Glutamatergic neuron (in vitro differentiated cells): ENCODE results near the gene DRG1. TPM values are rescaled to one million over a fixed set of nuclear protein-coding genes. Genes with fewer than 3 reads are reported as not detected.
A peak's percentile ranks its signal among the peaks of the same experiment; 100 is the strongest.
"Not testable (repeated sequence)": the region's sequence is repeated elsewhere in the genome, so short reads cannot be mapped to it uniquely, and the experiment has no call there.

Source experiments
- DNase-seq: peaks from one replicate; pipeline ENCODE4 v3.0.0; 2022
- H3K27ac Mint-ChIP-seq: one replicate; pipeline ENCODE4 v1.8.0; 2020; ENCODE audit warnings: mild to moderate bottlenecking, mixed read lengths, inconsistent platforms; ENCODE audit not compliant: unreplicated experiment
- H3K27me3 Mint-ChIP-seq: one replicate; pipeline ENCODE4 v1.8.0; 2020; ENCODE audit warnings: mild to moderate bottlenecking, moderate library complexity, mixed read lengths, inconsistent platforms; ENCODE audit not compliant: unreplicated experiment
- H3K36me3 Mint-ChIP-seq: one replicate; pipeline ENCODE4 v1.8.0; 2020; ENCODE audit warnings: mild to moderate bottlenecking, mixed read lengths, inconsistent platforms; ENCODE audit not compliant: unreplicated experiment
- H3K4me1 Mint-ChIP-seq: one replicate; pipeline ENCODE4 v1.8.0; 2020; ENCODE audit warnings: mild to moderate bottlenecking, low read depth, mixed read lengths, inconsistent platforms; ENCODE audit not compliant: unreplicated experiment
- H3K4me3 Mint-ChIP-seq: one replicate; pipeline ENCODE4 v1.8.0; 2020; ENCODE audit warnings: mild to moderate bottlenecking, mixed read lengths, inconsistent platforms; ENCODE audit not compliant: unreplicated experiment
- H3K9me3 Mint-ChIP-seq: one replicate; pipeline ENCODE4 v1.8.0; 2020; ENCODE audit warnings: mild to moderate bottlenecking, moderate library complexity, mixed read lengths, inconsistent platforms; ENCODE audit not compliant: unreplicated experiment
- CTCF ChIP-seq: fragments of 200-600 bp; sonication (generic); IDR thresholded peaks from one replicate; pipeline ENCODE4 v1.5.0; 2021; ENCODE audit not compliant: partially characterized antibody, unreplicated experiment
- total RNA-seq: library from RNA; stranded (reverse); fragmentation: NEBNext Ultra II Directional; extraction: Animal tissue kit (Norgen Biotek cat#: 25700); gene quantifications from one replicate; pipeline ENCODE4 v1.2.1, GENCODE V29; 2021; ENCODE audit not compliant: unreplicated experiment

Gene DRG1
- total RNA-seq, 1 donor from 2014 or later = 64.1 TPM

DNA sequence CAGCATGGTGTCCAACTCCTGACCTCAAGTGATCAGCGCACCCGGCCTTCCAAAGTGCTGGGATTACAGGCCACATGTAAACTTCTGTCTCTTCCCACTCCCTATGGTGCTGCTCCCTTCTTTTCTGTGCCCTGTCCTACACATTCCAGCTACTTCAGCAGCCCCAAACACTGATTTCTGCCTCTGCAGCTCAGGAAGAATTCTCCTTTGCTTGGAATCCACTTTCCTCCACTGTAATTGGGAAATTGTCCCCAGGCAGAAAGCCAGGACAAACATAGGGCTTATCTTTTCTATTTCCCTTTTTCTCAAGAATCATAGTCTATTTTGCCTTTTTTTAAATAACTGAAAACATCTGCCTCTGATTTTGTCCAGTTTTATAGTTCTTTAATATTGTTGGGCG lies 21.3 kb upstream of the DRG1 start:
- Mint-ChIP-seq H3K36me3 (no peaks in the 10 kb centered on the region), H3K27ac (no peak overlapping the region), H3K4me1 (no peaks in the 10 kb centered on the region), H3K4me3 (no peak overlapping the region), H3K9me3 (no peaks in the 10 kb centered on the region), H3K27me3 (no peaks in the 10 kb centered on the region)
- TF ChIP-seq CTCF = no peak
- no peak for DNase-seq

GRCh38 chr22:31378651-31379050 lies 20.8 kb upstream of the DRG1 start:
- not testable (repeated sequence) for H3K36me3 Mint-ChIP-seq, H3K4me1 Mint-ChIP-seq, H3K27ac Mint-ChIP-seq, H3K4me3 Mint-ChIP-seq, H3K27me3 Mint-ChIP-seq, DNase-seq, H3K9me3 Mint-ChIP-seq

DNA sequence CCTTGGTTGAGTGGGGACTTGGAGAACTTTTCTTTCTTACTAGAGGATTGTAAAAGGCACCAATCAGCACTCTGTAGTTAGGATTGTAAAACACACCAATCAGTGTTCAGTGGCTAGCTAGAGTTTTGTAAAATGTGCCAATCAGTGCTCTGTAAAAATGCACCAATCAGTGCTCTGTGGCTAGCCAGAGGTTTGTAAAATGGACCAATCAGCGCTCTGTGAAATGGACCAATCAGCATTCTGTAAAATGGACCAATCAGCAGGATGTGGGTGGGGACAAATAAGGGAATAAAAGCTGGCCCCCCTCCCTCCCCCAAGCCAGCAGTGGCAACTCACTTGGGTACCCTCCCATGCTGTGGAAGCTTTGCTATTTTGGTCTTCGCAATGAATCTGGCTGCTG lies 5.5 kb upstream of the DRG1 start:
- no peak for DNase-seq
- no peak overlapping the region for H3K4me3 Mint-ChIP-seq
- no peak for TF ChIP-seq CTCF
- peaks cover 3% of the 10 kb centered on the region for H3K9me3 Mint-ChIP-seq
- H3K27ac Mint-ChIP-seq = no peak overlapping the region
- no peaks in the 10 kb centered on the region for H3K36me3 Mint-ChIP-seq
- peaks cover 6% of the 10 kb centered on the region for H3K4me1 Mint-ChIP-seq
- no peaks in the 10 kb centered on the region for H3K27me3 Mint-ChIP-seq

DNA sequence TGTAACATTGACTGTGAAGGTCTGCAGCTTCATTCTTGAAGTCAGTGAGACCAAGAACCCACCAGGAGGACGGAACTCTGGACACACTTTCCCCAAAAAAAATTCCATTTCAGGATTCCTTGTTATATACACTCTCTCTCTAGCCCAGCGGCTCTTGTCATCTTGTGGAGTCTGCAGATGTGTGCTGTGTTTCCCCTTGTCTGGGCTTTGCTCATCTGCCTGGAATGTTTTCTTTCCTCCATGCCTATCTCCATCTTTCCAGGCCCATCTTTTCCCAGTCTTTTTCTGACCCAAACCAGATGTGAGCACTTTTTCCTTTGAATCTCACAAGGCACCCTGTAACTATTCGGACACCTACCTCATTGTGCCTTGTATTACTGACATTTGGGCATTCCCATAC lies 5.1 kb upstream of the DRG1 start:
- TF ChIP-seq CTCF = no peak
- Mint-ChIP-seq H3K36me3 (no peaks in the 10 kb centered on the region), H3K27me3 (no peaks in the 10 kb centered on the region), H3K4me1 (peaks cover 9% of the 10 kb centered on the region), H3K9me3 (peaks cover 3% of the 10 kb centered on the region), H3K27ac (no peak overlapping the region), H3K4me3 (no peak overlapping the region)
- no peak for DNase-seq

- H3K9me3 Mint-ChIP-seq = peaks cover 4% of the 10 kb centered on the region
- H3K27ac Mint-ChIP-seq = peak overlapping the region; percentile 59
- H3K4me1 Mint-ChIP-seq = peaks cover 14% of the 10 kb centered on the region
- TF ChIP-seq CTCF = no peak
- DNase-seq = no peak
- no peaks in the 10 kb centered on the region for H3K27me3 Mint-ChIP-seq
- H3K4me3 Mint-ChIP-seq = peak overlapping the region; percentile 1
- no peaks in the 10 kb centered on the region for H3K36me3 Mint-ChIP-seq
These were observed 1.2 kb upstream of the DRG1 start for GRCh38 chr22:31398231-31398630.

DNA sequence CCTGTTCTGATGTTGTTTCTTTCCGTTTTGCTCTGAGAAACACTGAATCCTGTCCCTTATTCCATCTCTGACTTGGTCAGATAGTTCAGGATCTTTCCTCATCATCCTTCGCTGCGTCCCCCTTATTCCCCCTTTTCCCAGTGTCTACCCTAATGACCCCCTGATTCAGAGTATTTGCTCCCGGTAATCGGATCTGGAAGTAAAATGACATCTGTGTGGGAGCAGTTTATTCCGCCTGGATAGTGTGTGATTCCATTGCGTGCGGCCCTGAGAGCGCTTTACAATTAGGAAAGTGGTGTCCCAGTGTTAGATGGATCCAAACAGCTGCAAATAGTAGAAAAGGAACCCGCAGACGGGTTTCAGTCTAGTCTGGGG lies 606 bp downstream of the DRG1 start:
- Mint-ChIP-seq H3K9me3 (peaks cover 2% of the 10 kb centered on the region), H3K27ac (peak overlapping the region; percentile 96), H3K4me3 (peak overlapping the region; percentile 94), H3K27me3 (peaks cover 2% of the 10 kb centered on the region), H3K36me3 (no peaks in the 10 kb centered on the region), H3K4me1 (peaks cover 14% of the 10 kb centered on the region)
- DNase-seq = no peak
- TF ChIP-seq CTCF = no peak

DNA sequence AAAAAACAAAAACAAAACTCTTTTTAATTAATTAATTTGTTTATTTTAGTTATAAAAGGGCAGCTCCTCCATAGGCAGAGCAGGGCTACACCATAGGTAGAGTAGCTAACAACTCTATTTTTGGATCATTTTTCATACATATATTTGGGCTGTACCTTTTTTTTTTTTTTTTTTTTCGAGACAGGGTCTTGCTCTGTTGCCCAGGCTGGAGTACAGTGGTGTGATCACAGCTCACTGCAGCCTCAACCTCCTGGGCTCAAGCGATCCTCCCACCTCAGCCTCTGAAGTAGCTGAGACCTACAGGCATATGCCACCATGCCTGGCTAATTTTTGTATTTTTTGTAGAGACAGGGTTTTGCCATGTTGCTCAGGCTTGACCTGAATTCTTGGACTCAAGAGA lies 2.9 kb downstream of the DRG1 start:
- not testable (repeated sequence) for H3K27ac Mint-ChIP-seq, H3K9me3 Mint-ChIP-seq, DNase-seq, H3K4me3 Mint-ChIP-seq, H3K27me3 Mint-ChIP-seq, H3K36me3 Mint-ChIP-seq
- H3K4me1 Mint-ChIP-seq = peaks cover 14% of the 10 kb centered on the region
